Measurements from ENCODE around the gene ANKMY1.

ANKMY1 gene

DNA sequence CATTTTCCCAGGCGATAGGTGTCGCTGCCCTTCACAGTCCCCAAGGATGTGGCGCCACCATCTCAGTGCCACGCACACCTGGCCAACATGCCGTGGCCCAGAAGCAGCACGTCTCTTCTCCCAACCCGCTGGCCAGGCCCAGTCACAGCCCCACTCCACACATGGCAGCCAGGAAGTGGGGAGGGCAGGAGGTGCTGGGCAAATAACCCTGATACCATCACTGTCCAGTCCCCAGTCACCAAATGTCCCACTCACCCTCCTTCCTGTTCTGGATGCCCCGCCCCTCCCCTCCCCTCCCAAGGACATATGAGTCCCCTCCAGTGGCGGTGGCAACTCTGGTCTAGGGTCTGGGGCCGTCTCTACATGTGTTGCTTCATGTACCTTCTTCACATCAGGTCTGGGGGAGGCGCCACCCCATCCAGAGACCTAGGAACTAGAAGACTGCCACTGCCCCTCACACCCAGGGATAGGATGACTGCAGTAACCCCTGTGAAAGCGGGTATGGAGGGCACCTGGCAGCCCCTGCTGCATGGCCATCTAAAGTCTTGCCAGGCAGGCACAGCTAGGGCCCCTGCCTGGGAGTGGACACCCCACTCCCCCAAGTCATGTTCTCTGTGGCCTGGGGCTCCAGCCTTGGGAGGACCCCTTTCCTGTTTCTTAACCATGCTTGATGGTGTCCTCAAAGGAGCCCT is 21.4 kb upstream of the ANKMY1 start:
- no peak for DNase-seq

DNA sequence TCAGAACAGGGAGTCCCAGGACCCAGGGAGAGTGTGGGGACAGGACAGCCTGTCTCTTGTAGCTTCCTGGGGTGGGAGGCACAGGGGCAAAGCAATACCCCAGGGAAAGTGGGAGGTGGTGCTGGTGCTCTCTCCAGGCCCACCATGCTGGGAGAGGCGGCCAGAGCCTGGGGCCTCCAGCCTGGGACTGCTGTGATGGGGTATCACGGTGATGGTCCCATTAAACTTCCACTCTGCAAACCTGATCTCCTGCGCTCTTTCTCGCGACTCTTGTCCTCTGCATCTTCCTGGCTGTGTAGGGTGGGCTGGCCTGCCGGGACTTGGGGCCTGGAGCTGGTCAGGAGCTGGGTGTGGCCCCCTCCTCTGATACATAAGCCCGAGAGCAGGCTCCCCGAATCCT is 20.7 kb upstream of the ANKMY1 start:
- DNase-seq: no peak

DNA sequence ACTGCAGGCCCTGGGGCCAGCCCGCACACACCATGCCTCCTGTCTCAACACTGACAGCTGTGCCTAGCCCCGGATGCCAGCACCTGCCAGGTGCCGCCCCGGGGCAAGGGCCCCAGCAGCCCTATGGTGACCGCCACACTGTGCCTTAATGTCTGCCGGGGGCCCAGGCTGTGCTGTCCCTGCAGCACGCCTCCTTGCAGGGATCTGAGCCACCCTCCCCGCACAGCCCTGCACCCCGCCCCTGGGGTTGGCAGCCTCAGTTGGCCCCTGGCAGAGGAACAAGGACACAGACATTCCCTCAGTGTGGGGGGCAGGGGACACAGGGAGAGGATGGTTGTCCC is 20.3 kb upstream of the ANKMY1 start:
- no peak for DNase-seq

DNA sequence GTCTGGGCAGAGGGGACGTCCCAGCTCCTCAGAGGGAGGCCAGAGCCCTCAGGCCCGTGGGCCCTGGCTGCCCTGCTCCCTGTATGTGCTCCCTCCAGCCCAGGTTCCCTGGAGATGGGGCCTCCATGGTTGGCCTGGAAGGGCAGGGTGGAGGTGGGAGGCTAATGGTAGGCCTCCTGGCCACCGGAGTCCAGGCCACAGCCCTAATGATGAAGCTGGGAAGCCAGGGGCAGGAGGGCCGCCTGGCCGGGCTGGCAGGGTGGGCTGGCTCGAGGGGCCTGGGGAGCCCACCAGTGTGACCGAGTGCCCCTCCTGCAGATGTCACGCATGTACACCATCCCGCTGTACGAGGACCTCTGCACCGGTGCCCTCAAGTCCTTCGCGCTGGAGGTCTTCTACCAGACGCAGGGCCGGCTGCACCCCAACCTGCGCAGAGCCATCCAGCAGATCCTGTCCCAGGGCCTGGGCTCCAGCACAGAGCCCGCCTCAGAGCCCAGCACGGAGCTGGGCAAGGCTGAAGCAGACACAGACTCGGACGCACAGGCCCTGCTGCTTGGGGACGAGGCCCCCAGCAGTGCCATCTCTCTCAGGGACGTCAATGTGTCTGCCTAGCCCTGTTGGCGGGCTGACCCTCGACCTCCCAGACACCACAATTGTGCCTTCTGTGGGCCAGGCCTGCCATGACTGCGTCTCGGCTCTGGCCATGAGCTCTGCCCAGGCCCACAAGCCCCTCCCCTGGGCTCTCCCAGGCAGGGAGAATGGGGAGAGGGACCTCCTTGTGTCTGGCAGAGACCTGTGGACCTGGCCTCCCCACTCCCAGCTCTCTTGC is 19.7 kb upstream of the ANKMY1 start:
- no peak for DNase-seq

DNA sequence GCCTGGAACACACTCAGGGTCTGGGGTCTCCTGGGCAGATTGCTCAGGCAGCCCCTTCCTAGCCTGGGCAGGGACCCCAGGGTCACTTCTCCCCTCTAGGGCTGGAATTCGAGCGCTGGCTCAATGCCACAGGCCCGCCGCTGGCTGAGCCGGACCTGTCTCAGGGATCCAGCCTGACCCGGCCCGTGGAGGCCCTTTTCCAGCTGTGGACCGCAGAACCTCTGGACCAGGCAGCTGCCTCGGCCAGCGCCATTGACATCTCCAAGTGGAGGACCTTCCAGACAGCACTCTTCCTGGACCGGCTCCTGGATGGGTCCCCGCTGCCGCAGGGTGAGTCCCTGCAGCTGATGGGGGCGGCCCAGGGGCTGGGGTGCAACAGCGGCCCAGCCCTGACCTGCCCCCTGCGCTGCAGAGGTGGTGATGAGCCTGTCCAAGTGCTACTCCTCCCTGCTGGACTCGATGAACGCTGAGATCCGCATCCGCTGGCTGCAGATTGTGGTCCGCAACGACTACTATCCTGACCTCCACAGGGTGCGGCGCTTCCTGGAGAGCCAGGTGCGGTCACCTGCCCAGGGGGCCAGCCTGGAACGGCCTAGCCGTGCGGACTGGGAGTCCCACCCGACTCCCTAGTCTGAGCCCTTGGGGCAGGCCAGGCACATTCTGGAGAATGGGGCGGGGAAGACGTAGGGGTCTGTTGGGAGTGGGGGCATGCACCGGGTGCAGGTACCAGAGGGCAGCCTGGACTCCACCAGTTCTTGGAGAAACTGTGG is 18.8 kb upstream of the ANKMY1 start:
- DNase-seq: no peak

DNA sequence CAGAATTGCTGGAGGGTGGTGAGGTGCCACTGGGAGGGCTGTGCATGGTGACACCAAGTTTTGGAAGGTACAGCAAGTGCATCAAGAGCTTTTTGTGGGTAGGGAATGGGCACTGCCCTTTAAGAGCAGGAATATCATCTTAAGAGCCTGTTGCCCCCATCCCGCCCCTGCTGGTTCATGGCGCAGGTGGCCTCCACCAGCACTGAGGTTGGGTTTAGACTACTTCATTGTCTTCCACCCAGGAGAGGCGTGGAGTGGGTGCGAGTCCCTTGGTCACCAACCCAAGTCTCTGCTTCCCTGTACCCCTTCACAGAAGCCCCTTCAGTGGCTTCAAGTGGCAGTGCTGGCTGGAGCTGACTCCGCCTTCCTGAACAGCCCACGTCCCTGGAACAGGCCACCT is 18.2 kb upstream of the ANKMY1 start:
- DNase-seq: no peak

DNA sequence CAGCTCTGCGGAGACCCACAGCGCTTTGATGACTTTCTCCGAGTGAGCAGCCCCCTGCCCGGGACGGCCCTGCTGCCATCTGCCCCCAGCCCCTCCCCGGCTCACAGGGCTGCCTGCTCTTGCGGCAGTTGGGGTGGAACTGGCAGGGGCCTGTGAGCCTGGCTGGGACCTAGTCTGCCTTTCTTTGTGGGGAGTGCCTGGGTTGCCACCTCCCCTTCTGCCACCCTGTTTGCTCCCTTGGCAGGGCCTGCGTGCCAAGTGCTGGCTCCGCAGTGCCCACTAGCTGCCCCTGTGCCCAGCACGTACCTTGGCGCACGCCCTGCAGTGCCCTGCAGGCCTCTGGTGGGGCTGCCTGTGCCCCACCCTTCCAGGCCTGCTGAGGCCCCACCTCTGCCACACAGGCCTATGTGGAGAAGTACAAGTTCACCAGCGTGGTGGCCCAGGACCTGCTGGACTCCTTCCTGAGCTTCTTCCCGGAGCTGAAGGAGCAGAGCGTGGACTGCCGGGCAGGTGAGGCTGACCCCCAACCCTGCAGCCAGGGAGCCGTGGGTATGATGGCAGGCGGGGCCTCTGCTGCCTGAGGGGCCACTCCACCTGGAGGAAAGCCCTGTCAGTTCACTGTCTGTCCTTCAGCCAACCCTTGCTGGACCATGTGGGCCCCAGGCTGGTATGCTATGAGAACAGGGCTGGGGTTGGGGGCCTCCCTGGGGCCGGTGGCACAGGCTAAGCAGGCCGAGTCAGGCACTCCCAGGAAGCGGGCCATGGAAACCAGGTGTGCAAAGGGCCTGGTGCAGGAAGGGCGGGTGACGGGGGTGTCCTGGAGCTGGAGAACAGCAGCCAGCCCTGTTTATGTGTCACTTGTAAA is 17.5 kb upstream of the ANKMY1 start:
- no peak for DNase-seq

DNA sequence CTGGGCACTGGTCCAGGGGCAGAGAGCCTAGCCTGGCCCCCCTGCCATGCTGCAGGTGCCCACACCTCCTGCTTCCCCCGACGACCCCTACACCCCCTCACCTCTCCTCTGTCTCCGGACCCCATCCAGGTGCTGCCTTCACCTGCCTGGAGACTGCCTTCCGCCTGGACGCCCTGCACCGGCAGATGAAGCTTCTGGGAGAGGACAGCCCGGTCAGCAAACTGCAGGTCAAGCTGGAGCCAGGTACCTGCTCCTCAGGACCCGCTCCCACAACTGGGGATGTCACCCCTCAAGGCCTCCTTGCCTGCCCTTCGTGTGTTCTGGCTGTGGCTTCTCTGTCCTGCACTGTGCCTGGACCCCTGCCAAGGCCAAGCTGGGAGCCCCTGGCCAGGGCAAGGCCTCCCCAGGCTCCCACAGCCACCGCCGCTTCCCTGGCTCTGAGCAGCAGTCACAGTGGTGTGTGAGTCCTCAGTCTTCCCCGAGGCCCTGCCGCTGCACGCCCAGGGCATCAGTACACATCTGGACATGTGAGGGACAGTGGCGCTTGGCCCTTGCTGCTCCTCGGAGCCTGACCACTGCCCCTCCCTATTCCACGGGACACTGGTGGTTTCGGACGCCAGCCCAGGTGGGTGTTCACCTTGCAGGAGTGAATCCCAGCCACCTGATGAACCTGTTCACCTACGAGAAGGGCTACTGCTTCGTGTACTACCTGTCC is 16.8 kb upstream of the ANKMY1 start:
- no peak for DNase-seq

DNA sequence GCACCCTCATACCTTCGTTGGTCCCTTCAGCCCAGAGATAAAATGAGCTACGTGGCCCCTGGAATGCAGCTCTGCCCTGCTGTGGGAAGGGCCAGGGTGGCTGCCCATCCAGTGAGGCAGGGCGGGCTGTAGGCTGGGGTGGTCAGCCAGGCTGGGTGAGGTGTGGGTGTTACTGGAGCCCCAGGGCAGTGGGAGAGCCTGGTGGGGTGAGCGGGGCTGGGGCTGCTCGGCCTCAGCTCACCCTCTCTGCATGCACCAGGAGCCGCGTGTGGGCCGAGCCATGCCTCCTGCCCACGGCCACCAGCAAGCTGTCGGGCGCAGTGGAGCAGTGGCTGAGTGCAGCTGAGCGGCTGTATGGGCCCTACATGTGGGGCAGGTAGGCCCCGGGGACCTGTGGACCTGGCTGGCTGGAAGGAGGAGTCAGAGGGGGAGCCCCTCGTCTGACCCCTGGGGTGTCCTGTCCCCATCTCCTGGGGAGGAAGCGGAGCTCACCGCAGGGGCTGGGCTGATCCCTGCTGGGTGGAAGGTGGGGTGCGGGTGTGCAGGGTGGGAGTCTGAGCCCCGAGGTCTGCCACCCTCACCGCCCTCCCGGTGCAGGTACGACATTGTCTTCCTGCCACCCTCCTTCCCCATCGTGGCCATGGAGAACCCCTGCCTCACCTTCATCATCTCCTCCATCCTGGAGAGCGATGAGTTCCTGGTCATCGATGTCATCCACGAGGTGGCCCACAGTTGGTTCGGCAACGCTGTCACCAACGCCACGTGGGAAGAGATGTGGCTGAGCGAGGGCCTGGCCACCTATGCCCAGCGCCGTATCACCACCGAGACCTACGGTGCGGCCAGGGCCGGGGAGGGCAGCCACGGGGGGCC is 16.0 kb upstream of the ANKMY1 start:
- DNase-seq: no peak

DNA sequence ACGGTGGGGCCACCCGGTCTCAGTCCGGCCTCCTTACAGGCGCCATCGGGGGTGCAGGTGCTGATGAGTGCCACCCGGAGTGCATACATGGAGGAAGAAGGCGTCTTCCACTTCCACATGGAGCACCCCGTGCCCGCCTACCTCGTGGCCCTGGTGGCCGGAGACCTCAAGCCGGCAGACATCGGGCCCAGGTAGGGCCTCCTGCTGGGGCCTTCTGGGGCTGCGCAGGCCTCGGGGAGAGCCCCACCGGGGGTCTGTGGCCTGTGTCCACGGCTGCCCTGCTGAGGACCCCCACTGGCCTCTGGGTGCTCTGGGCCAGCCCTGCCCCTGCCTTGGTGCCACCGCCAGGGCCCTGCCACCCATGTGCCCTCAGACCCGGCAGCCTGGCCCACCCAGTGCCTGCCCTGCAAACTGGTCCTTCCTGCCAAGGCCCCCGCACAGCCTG is 15.3 kb upstream of the ANKMY1 start:
- DNase-seq: no peak

DNA sequence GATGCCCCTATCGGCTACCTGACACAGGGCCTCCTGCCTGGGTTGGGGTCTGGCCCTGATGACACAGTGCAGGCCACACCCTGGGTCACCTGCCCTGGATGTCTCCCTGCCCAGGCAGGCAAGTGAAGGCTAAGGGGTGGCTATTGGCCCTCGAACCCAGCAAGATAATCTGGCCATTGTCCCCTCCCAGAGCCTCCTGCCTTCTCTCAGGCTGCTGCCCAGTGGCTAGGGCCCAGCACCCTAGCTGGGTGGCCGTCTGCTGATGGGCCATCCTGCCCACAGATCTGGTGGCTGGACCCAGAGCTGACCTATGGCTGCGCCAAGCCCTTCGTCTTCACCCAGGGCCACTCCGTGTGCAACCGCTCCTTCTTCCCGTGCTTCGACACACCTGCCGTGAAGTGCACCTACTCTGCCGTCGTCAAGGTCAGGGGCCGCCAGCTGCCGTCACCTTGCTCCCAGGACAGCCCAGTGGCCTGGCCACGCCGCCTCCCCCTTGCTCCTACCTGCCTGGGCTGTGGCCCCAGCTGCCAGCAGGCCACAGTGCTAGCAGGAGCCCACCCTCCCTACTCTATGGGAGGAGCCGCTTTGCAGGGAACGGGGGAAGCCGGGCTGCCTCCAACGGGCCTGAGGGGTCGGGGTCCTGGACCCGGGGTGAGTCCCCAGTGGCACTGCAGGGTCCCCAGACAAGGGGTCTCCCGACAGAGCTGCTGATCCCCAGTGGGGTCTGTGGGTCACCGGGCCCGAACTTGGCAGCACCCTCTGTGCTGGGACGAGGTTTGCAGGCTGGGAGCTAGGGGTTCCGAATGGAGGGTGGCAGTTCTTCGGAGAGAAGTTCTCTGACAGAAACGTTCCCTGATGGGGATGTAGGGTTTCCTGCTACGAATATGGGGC is 14.6 kb upstream of the ANKMY1 start:
- DNase-seq: no peak

DNA sequence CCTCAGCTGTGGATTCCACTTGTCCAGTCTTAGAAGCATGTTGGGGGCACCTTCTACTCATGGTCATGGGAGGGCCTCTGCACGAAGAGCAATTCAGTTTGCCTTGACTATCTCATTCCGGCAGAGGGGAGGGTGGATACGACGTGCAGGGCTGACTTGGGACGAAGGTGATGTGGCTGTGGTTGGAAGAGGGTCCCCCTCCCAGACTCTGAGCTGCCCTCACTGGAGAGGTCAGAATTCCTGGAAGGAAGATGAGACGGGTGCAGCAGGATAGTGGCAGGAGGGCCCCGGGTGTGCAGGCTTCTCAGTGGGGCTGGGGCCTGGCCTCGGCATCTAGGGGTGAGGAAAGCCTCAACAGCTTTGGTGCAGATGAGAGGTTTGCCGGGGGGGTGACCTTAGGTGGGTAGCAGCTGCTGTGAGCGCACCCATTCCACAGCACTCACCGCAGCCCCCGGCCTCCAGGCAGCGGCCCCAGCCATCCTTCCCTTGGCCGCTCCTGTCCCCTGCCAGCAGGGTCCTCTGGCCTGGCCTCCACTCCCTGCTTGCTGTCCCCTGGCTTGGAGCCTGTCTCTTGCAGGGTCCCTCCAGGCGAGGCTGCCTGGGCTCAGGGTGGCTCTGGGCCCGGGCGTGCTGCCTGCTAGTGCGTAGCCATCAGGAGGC is 13.7 kb upstream of the ANKMY1 start:
- no peak for DNase-seq

DNA sequence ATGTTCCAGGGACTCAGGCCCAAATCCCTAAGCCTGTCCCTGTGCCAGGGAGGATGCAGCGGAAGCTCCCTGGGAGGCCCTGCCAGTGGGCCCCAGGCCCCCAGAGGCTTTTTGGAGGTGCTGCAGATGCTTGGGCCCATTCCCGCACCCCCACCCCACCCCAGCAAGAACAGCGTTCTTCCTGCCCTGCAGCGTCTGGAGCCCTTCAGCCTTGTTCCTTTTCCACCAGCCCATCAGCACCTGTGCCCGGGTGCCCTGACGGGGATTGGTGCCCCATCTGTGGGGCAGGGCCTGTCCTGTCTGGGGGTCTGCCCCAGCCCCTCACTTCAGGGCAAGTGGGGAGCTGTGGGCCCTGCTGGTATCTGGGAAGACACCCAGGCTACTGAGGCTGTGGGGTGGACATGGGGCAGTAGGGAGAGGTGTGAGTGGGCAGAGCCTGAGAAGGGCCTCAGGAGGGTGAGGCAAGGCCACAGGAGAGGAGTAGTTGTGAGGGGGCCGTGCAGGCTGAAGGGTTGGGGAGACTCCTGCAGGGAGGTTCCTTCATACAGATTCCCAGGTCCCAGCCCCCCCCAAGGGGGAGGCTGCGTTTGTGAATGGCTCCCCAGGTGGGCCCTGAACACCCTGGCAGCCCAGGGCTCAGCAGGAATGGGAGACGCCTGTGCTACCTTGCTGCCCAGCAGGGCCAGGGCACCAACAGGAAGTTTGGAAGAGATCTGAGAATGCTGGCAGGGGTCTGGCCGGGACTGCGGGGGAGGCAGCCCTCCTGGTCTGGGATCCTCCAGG is 12.9 kb upstream of the ANKMY1 start:
- DNase-seq: no peak

DNA sequence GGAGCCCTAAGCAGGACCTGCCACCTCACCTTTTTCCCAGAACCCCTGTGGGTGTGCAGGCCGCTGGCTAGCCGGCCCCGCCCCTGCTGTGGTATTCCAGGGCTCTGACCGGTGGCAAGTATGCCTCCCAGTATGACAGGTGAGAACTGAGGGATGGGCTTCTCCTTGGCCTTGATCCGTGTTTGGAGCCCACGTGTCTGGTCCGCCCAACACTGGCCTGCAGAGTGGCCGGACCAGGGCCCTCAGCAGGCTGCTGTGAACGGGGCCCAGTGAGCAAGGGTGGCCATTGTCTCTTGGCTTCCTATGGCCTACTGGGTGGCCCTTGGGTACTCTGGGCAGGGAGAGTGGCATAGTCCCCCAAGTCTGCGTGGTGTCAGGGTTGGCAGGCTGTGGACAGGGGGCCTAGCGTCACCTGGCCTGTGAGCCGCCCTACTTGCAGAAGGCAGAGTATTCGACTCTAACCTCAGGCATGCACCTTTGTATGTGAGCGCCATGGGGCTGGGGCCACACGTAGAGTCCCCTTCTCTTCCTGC is 12.3 kb upstream of the ANKMY1 start:
- DNase-seq: no peak

DNA sequence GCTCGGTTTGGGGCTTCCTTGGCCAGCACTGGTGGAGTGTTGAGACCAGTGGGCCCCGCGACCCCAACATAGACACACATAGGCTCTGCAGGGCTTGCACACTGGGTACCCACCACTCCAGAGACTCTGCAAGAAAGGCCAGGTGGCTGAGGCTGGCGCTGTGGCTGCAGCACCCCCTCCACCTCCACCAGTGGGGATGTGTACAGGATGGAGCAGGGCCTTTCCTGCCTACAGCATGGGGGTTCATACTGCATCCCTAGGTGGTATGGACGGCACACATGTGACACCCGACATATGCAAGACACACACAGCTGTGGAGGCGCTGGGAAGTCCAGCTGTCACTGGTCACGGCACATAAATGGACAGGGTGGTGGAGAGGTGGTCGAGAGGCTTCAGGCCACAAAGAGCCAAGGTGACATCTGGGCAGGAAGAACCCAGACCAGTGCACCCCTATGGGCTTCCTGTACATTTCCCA is 11.8 kb upstream of the ANKMY1 start:
- DNase-seq: no peak

DNA sequence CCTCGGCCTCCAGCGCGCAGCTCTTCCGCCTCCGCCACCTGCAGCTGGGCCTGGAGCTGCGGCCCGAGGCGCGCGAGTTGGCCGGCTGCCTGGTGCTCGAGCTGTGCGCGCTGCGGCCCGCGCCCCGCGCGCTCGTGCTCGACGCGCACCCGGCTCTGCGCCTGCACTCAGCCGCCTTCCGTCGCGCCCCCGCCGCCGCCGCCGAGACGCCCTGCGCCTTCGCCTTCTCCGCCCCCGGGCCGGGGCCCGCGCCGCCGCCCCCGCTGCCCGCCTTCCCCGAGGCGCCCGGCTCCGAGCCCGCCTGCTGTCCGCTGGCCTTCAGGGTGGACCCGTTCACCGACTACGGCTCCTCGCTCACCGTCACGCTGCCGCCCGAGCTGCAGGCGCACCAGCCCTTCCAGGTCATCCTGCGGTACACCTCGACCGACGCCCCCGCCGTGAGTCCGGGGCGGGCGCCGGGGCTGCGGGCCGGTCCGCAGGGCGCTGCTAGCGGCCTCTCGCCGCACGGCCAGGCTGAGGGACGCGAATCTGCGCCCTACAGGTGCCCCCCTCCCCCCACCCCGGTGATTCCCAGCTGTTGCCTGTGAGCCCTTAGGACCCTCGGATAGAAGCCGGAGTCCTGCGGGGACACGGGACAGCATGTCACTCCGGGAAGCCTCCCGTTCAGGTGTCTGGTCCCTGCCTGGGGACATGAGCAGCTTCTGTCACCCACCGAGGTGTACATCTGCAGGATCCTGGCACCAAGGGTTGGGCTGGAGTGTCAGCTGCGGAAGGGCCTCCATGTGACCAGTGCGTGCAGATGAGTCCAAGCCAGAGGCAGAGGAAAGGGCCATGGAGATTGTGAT is 11.1 kb upstream of the ANKMY1 start:
- peak; percentile 75 for DNase-seq
